SIG-M5 treated with dmso at 0.1 percent for 504 hours (cell line): Measurements from ENCODE around the gene STX1B.
"Not testable (repeated sequence)": the region's sequence is repeated elsewhere in the genome, so short reads cannot be mapped to it uniquely, and the experiment has no call there.

ENCODE experiments used
- DNase-seq: peaks from one replicate; lab custom pipeline; 2025; ENCODE audit not compliant: unreplicated experiment; lab: John Stamatoyannopoulos, UW

Gene STX1B

DNA sequence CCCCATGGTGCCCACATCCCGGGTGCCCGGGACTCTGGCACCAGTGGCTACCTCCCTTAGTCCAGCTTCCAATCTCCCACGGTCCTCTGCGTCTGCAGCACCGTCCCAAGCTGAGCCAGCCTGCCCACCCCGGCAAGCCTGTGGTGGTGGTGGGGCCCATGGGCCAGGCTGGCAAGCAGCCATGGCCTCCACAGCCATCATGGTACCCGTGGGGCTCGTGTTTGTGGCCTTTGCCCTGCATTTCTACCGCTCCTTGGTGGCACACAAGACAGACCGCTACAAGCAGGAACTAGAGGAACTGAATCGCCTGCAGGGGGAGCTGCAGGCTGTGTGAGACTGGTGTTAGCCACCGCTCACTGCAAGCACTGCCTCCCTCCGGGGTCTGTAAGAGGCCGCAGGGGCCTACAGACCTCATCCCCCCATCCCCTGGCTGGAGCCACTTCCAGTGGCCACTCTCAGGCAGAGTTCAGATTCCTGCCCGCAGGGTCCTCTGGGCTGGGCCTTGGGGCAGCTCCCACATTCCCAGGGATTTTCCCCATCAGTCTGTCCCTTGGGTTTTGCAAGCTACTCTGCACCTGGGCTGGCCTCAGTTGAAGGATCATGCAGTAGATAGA lies 56.8 kb downstream of the STX1B start:
- peak; percentile 76 for DNase-seq

DNA sequence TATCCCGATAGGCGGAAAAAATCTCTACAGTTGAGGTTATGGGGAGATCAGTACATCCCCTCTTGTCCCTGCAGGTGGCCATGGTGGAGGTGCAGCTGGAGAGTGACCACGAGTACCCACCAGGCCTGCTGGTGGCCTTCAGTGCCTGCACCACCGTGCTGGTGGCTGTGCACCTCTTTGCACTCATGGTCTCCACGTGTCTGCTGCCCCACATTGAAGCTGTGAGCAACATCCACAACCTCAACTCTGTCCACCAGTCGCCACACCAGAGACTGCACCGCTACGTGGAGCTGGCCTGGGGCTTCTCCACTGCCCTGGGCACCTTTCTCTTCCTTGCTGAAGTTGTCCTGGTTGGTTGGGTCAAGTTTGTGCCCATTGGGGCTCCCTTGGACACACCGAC lies 57.3 kb downstream of the STX1B start:
- no peak for DNase-seq

- no peak for DNase-seq
Observed at GRCh38 chr16:30951750-30952149, 58.7 kb downstream of the STX1B start.

DNA sequence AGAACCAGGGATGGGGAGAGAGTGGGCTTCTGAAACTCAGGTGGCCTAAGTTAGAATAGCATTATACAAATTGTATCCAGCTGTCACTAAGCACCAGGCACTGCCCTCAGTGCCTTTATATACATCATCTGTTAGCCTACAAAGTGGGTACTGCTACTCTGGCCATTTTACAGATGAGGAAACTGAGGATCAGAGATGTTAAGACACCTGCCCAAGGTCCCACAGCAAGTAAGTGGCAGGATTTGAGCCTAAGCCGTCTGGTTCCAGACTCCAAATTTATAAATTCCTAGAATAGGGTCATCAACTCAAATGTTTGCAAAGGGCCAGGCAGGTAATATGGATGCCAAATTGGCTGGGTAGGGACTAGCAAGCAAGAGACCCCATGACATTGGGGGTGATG lies 59.2 kb downstream of the STX1B start:
- no peak for DNase-seq

GRCh38 chr16:30950516-30951065 lies 59.8 kb downstream of the STX1B start:
- no peak for DNase-seq

- peak; percentile 84 for DNase-seq
Observed at GRCh38 chr16:30949650-30950515, 60.6 kb downstream of the STX1B start.

- peak; percentile 88 for DNase-seq
Observed at GRCh38 chr16:30948667-30949649, 61.5 kb downstream of the STX1B start, which contains the start of gene ORAI3. ORAI3 (plus strand) TSS chr16:30949068; CDS start chr16:30949290, 222 bp downstream.

- peak; percentile 56 for DNase-seq
Observed at GRCh38 chr16:30947859-30948666, 62.4 kb downstream of the STX1B start.

GRCh38 chr16:30947541-30947858 lies 62.9 kb downstream of the STX1B start:
- no peak for DNase-seq

DNA sequence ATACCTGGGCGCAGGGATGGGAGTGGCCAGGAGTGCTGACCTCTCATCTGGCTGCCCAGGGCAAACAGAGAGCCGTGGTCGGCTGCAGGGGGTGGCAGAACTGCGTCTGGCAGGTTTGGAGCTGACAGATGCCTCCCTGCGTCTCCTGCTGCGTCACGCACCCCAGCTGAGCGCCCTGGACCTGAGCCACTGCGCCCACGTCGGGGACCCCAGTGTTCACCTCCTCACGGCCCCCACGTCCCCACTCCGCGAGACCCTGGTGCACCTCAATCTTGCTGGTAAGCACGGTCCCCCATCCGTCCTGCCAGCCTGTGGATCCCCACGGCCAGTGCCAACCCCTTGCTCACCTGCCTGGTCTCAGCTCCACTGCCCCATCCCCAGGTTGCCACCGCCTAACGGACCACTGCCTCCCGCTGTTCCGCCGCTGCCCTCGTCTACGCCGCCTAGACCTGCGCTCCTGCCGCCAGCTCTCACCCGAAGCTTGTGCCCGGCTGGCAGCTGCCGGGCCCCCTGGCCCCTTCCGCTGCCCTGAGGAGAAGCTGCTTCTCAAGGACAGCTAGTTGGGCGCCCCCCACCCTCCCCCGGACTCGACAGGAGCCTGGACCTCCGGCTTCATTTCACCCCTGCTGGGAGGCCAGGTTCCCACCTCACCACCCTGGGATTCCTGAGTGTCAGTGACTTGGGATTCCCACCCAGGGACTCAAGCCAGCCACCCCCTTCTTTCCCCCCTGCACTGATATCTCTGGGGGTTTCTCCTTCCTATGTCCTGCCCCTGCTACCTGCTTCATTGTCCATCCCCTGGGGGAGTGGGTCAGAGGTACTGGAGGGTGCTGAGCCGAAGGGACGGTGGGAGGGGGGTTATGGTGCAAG lies 63.5 kb downstream of the STX1B start:
- DNase-seq: no peak

GRCh38 chr16:30944352-30944751 lies 66.1 kb downstream of the STX1B start:
- no peak for DNase-seq

DNA sequence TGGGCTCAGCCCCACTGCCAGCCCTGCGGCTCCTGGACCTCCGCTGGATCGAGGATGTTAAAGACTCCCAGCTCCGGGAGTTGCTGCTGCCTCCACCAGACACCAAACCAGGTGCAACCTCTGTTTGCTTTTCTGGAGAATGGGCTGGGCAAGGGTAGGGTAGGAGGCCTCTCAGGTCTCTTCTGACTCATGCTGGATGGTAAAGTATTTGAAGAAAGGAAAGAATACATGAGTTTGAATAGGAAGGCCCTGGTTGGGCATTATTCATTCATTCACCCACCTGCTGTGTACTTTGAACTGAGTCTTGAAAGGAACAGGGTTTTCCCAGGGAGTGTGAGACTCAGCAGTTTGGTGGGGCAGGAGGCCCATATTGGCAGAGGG lies 68.0 kb downstream of the STX1B start:
- DNase-seq: no peak

- DNase-seq: peak; percentile 59
Observed at GRCh38 chr16:30941600-30942425, 68.6 kb downstream of the STX1B start.

DNA sequence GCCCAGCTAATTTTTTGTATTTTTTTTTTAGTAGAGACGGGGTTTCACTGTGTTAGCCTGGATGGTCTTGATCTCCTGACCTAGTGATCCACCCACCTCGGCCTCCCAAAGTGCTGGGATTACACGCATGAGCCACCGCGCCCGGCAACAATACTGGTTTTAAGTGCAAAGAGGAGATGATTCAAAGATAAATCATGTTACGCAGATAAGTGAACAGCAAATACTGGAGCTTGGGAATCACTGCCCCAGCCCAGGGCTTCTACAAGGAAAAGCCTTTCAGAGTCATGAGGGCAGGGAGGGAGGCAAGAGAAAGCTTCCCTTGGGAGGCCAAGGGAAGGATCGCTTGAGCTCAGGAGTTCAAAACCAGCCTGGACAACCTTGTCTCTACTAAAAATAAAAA lies 70.9 kb downstream of the STX1B start:
- DNase-seq: not testable (repeated sequence)
